Uterus (tissue), 2 donors: ENCODE data around the gene TMEM120B.

Source experiments
- CTCF ChIP-seq, 4 experiments: fragments of 200-600 bp in 2 of 4; fragments of 450-650 bp in 2 of 4; sonication (generic) in 2 of 4; IDR thresholded peaks; one replicate each; pipeline ENCODE4 v1.5.1; 2016 to 2019; ENCODE audit warnings: antibody characterized with exemption in 4 of 4, mild to moderate bottlenecking in 2 of 4, moderate library complexity in 1 of 4
- POLR2A ChIP-seq, 2 donors: fragments of 450-650 bp; IDR thresholded peaks; one replicate each; pipeline ENCODE4 v1.6.1; 2016; ENCODE audit warnings: antibody characterized with exemption in 2 of 2, mild to moderate bottlenecking in 1 of 2, moderate library complexity in 1 of 2

GRCh38 chr12:121786440-121786825 is 73.9 kb downstream of the TMEM120B start:
- TF ChIP-seq CTCF (IDR thresholded peaks at IDR 0.05) (no peak), POLR2A (IDR thresholded peaks at IDR 0.05) (no peak)
